GM21737 (cell line): ENCODE measurements around the gene TSPY8.
"Not testable (repeated sequence)": the region's sequence is repeated elsewhere in the genome, so short reads cannot be mapped to it uniquely, and the experiment has no call there.

Experiments
- ATAC-seq: cut with Tn5 transposase; IDR thresholded peaks from one replicate; pipeline ENCODE4 v1.9.1; 2021; ENCODE audit warnings: mild to moderate bottlenecking, moderate library complexity; ENCODE audit not compliant: unreplicated experiment

The TSPY8 gene

GRCh38 chrY:9357497-9357896 lies at the start of gene TSPY8:
TSS of gene TSPY8 (plus strand) at chrY:9357797. CDS start at chrY:9357843, 46 bp downstream.
- not testable (repeated sequence) for ATAC-seq

- no peak for ATAC-seq
Observed at GRCh38 chrY:9320996-9321395, 36.6 kb upstream of the TSPY8 start.

GRCh38 chrY:9337164-9337563 lies 20.4 kb upstream of the TSPY8 start, which contains the start of gene TSPY4:
TSS of gene TSPY4 (plus strand) at chrY:9337464. CDS start at chrY:9337510, 46 bp downstream.
- ATAC-seq, result not testable (repeated sequence)

- not testable (repeated sequence) for ATAC-seq
Observed at GRCh38 chrY:9396527-9396926, 38.9 kb downstream of the TSPY8 start.

GRCh38 chrY:9398121-9398520 lies 40.5 kb downstream of the TSPY8 start, which contains the start of gene TSPY3:
TSS of gene TSPY3 (plus strand) at chrY:9398421. CDS start at chrY:9398467, 46 bp downstream.
- ATAC-seq, result not testable (repeated sequence)
